Stimulated activated CD4-positive, alpha-beta T cell treated with anti-CD3 and anti-CD28 coated beads, Interleukin-4, amount 100 ng/mL, for 48 hours (primary cell): ENCODE measurements around the gene PROS1.
"Not testable (repeated sequence)": the region's sequence is repeated elsewhere in the genome, so short reads cannot be mapped to it uniquely, and the experiment has no call there.

ENCODE experiments used
- DNase-seq, 2 donors: peaks; one replicate each; pipeline ENCODE4 v3.0.0-alpha.2; 2020; ENCODE audit warnings: low read depth in 2 of 2

Gene PROS1

GRCh38 chr3:93877427-93877826 is 96.3 kb downstream of the PROS1 start:
- not testable (repeated sequence) for DNase-seq

- not testable (repeated sequence) for DNase-seq
Observed at GRCh38 chr3:93873412-93873811, 100.3 kb downstream of the PROS1 start.

- no peak for DNase-seq
Observed at GRCh38 chr3:93867425-93867824, 106.3 kb downstream of the PROS1 start.

- DNase-seq = no peak
Observed at GRCh38 chr3:93861017-93861416, 112.7 kb downstream of the PROS1 start.

GRCh38 chr3:93855401-93855800 is 118.3 kb downstream of the PROS1 start:
- no peak for DNase-seq

- not testable (repeated sequence) for DNase-seq
Observed at GRCh38 chr3:93852228-93852627, 121.5 kb downstream of the PROS1 start.

- no peak for DNase-seq
Observed at GRCh38 chr3:93843981-93844380, 129.7 kb downstream of the PROS1 start.

GRCh38 chr3:93839193-93839592 is 134.5 kb downstream of the PROS1 start:
- not testable (repeated sequence) for DNase-seq
